K562 (cell line): ENCODE results near the gene DNAJB4. TPM values are rescaled to one million over a fixed set of nuclear protein-coding genes. Genes with fewer than 3 reads are reported as not detected.
A peak's percentile ranks its signal among the peaks of the same experiment; 100 is the strongest.

ENCODE experiments used
- ADNP ChIP-seq: fragments of 200-800 bp; sonication (Bioruptor generic); IDR thresholded peaks from 2 replicates; pipeline ENCODE4 v1.6.1; 2016; ENCODE audit warnings: missing genetic modification characterization, missing compliant biosample characterization
- EP400 ChIP-seq: fragments of 450-650 bp; IDR thresholded peaks from 2 replicates; pipeline ENCODE4 v1.6.1; 2017; ENCODE audit warnings: antibody characterized with exemption, mild to moderate bottlenecking, moderate library complexity
- HIVEP1 ChIP-seq: fragments of 250-450 bp; sonication (Bioruptor Pico); IDR thresholded peaks from 2 replicates; pipeline ENCODE4 v1.4.0; 2020; ENCODE audit warnings: mild to moderate bottlenecking
- HNRNPLL ChIP-seq: fragments of 200-400 bp; formaldehyde crosslinking; IDR thresholded peaks from 2 replicates; pipeline ENCODE4 v1.6.1; 2017; ENCODE audit warnings: low read length, low read depth, mild to moderate bottlenecking; ENCODE audit not compliant: poor library complexity, severe bottlenecking
- KDM1A ChIP-seq, 2 experiments: fragments of 450-650 bp; IDR thresholded peaks; 2 replicates each; pipeline ENCODE4 v1.6.1; 2016; ENCODE audit warnings: mild to moderate bottlenecking in 2 of 2
- PML ChIP-seq: IDR thresholded peaks from 2 replicates; pipeline ENCODE4 v1.6.1; 2012; ENCODE audit warnings: low read length, inconsistent platforms
- RBM34 ChIP-seq: fragments of 200-400 bp; formaldehyde crosslinking; IDR thresholded peaks from 2 replicates; pipeline ENCODE4 v1.6.1; 2018; ENCODE audit warnings: low read length, borderline replicate concordance; ENCODE audit not compliant: insufficient read depth
- SP1 ChIP-seq: sonication (generic); formaldehyde crosslinking; IDR thresholded peaks from 2 replicates; pipeline ENCODE4 v1.8.1; 2022; ENCODE audit warnings: mild to moderate bottlenecking, missing genetic modification reagents
- SRSF9 ChIP-seq: fragments of 200-400 bp; formaldehyde crosslinking; IDR thresholded peaks from 2 replicates; pipeline ENCODE4 v1.6.1; 2017; ENCODE audit warnings: low read depth, low read length, borderline replicate concordance
- ZNF121 ChIP-seq: sonication (generic); formaldehyde crosslinking; conservative IDR thresholded peaks from 2 replicates; pipeline ENCODE4 v1.8.0; 2022; ENCODE audit warnings: missing genetic modification reagents
- ZNF174 ChIP-seq: fragments of 250-450 bp; sonication (Bioruptor Pico); IDR thresholded peaks from 2 replicates; pipeline ENCODE4 v1.4.0; 2020; ENCODE audit warnings: mild to moderate bottlenecking
- ZNF311 ChIP-seq: fragments of 250-450 bp; sonication (Bioruptor Pico); IDR thresholded peaks from 2 replicates; pipeline ENCODE4 v1.4.0; 2020; ENCODE audit warnings: mild to moderate bottlenecking, moderate library complexity
- ZNF717 ChIP-seq: fragments of 250-450 bp; sonication (Bioruptor Pico); IDR thresholded peaks from 2 replicates; pipeline ENCODE4 v1.5.0; 2021
- polyA plus RNA-seq, 8 experiments: library from polyadenylated mRNA; depleted of rRNA in 4 of 8; stranded (reverse) in 5 of 8; unstranded in 3 of 8; fragments of >200 nt; fragmentation: Nextera tagmentation in 2 of 8; fragmentation: Illumina TruSeq in 1 of 8; extraction: Ambion mirVana in 2 of 8; extraction: Trizol in 1 of 8; gene quantifications; 2 replicates each; pipeline versions ENCODE4 v1.2.1 to v1.2.3, GENCODE V29; 2011 to 2014; ENCODE audit warnings: inconsistent platforms in 1 of 8, missing spikeins in 1 of 8
- total RNA-seq, 7 experiments: library from RNA; depleted of rRNA in 6 of 7; stranded (reverse); fragments of >200 nt in 6 of 7; fragmentation: Illumina TruSeq in 2 of 7; extraction: Trizol in 2 of 7; gene quantifications; 2 replicates each; pipeline versions ENCODE4 v1.2.1 to v1.2.3, GENCODE V29; 2011 to 2021; ENCODE audit warnings: low replicate concordance in 1 of 7
- TF ChIP-seq, protein P1 (sequence below): fragments of 450-650 bp; IDR thresholded peaks from 2 replicates; pipeline ENCODE4 v1.6.1; 2016; ENCODE audit warnings: mild to moderate bottlenecking, moderate library complexity
- TF ChIP-seq, protein P2 (sequence below): fragments of 250-450 bp; sonication (Bioruptor Pico); IDR thresholded peaks from 2 replicates; pipeline ENCODE4 v1.8.0; 2022; ENCODE audit warnings: inconsistent platforms

Gene DNAJB4
- total and polyA plus RNA-seq, 9 of the 15 experiments (the other 6 are each of a cell fraction or from before 2014, with no cell fraction given): 8.5 to 27.7 (median 19.8) TPM

DNA sequence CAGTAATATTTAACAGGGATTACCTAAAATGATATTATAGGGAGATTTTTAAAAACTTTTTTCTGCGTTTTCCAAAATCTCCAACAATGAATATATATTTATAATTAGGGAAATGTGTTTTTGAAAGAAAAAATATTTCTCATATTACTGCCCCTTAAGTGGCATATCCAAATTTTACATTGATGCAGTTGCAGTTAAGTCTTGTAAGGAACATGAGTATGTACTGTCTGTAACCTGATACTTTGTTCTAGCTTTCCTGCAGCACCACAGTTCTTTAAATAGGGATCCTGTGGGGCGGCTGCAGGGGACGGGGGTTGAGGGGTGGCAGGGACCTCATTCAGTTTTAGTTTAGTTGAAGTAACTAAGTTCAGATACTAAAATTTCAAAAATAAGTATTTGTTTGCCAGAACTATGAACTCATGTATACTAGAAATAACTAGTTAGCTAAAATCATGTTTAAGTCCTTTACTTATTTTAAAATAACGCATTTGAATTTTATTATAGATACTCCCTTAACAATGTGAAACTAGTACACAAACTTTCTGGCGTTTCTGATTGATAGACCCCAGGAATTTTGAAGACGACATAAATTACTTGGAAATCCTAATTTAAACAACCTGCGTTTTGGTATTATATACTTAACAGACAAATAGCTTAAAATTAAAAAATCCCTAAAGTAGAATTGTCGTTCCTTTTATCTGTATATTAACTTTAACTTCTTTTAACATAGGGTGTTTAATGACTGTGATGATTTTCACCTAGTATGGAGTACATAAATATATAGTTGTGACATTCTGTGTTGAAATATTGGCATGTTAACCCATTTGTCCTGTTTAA, 639 bp upstream of the DNAJB4 start (continued):
- TF ChIP-seq, protein P1, sequence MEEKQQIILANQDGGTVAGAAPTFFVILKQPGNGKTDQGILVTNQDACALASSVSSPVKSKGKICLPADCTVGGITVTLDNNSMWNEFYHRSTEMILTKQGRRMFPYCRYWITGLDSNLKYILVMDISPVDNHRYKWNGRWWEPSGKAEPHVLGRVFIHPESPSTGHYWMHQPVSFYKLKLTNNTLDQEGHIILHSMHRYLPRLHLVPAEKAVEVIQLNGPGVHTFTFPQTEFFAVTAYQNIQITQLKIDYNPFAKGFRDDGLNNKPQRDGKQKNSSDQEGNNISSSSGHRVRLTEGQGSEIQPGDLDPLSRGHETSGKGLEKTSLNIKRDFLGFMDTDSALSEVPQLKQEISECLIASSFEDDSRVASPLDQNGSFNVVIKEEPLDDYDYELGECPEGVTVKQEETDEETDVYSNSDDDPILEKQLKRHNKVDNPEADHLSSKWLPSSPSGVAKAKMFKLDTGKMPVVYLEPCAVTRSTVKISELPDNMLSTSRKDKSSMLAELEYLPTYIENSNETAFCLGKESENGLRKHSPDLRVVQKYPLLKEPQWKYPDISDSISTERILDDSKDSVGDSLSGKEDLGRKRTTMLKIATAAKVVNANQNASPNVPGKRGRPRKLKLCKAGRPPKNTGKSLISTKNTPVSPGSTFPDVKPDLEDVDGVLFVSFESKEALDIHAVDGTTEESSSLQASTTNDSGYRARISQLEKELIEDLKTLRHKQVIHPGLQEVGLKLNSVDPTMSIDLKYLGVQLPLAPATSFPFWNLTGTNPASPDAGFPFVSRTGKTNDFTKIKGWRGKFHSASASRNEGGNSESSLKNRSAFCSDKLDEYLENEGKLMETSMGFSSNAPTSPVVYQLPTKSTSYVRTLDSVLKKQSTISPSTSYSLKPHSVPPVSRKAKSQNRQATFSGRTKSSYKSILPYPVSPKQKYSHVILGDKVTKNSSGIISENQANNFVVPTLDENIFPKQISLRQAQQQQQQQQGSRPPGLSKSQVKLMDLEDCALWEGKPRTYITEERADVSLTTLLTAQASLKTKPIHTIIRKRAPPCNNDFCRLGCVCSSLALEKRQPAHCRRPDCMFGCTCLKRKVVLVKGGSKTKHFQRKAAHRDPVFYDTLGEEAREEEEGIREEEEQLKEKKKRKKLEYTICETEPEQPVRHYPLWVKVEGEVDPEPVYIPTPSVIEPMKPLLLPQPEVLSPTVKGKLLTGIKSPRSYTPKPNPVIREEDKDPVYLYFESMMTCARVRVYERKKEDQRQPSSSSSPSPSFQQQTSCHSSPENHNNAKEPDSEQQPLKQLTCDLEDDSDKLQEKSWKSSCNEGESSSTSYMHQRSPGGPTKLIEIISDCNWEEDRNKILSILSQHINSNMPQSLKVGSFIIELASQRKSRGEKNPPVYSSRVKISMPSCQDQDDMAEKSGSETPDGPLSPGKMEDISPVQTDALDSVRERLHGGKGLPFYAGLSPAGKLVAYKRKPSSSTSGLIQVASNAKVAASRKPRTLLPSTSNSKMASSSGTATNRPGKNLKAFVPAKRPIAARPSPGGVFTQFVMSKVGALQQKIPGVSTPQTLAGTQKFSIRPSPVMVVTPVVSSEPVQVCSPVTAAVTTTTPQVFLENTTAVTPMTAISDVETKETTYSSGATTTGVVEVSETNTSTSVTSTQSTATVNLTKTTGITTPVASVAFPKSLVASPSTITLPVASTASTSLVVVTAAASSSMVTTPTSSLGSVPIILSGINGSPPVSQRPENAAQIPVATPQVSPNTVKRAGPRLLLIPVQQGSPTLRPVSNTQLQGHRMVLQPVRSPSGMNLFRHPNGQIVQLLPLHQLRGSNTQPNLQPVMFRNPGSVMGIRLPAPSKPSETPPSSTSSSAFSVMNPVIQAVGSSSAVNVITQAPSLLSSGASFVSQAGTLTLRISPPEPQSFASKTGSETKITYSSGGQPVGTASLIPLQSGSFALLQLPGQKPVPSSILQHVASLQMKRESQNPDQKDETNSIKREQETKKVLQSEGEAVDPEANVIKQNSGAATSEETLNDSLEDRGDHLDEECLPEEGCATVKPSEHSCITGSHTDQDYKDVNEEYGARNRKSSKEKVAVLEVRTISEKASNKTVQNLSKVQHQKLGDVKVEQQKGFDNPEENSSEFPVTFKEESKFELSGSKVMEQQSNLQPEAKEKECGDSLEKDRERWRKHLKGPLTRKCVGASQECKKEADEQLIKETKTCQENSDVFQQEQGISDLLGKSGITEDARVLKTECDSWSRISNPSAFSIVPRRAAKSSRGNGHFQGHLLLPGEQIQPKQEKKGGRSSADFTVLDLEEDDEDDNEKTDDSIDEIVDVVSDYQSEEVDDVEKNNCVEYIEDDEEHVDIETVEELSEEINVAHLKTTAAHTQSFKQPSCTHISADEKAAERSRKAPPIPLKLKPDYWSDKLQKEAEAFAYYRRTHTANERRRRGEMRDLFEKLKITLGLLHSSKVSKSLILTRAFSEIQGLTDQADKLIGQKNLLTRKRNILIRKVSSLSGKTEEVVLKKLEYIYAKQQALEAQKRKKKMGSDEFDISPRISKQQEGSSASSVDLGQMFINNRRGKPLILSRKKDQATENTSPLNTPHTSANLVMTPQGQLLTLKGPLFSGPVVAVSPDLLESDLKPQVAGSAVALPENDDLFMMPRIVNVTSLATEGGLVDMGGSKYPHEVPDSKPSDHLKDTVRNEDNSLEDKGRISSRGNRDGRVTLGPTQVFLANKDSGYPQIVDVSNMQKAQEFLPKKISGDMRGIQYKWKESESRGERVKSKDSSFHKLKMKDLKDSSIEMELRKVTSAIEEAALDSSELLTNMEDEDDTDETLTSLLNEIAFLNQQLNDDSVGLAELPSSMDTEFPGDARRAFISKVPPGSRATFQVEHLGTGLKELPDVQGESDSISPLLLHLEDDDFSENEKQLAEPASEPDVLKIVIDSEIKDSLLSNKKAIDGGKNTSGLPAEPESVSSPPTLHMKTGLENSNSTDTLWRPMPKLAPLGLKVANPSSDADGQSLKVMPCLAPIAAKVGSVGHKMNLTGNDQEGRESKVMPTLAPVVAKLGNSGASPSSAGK: no peak; the same call in 1 of the 2 replicates
- TF ChIP-seq SRSF9 (no peak), ZNF311 (CRISPR knock-in tag) (peak; percentile 89), SP1 (CRISPR knock-in tag) (peak; percentile 39; the same call in 1 of the 2 replicates), ZNF121 (CRISPR knock-in tag) (no peak), KDM1A (IDR thresholded peaks at IDR 0.05) (peak; percentile 65; a peak in 3 of 4 replicates), ZNF174 (CRISPR knock-in tag) (peak; percentile 98), RBM34 (no peak), EP400 (peak; percentile 77; the same call in 1 of the 2 replicates), HIVEP1 (peak; percentile 84; the same call in 1 of the 2 replicates), HNRNPLL (no peak), ADNP (tag) (0 out of 2 replicates have a peak, but pooled peaks have one; percentile 31), ZNF717 (CRISPR knock-in tag) (peak; percentile 100), PML (peak; percentile 100)
- TF ChIP-seq, protein P2, sequence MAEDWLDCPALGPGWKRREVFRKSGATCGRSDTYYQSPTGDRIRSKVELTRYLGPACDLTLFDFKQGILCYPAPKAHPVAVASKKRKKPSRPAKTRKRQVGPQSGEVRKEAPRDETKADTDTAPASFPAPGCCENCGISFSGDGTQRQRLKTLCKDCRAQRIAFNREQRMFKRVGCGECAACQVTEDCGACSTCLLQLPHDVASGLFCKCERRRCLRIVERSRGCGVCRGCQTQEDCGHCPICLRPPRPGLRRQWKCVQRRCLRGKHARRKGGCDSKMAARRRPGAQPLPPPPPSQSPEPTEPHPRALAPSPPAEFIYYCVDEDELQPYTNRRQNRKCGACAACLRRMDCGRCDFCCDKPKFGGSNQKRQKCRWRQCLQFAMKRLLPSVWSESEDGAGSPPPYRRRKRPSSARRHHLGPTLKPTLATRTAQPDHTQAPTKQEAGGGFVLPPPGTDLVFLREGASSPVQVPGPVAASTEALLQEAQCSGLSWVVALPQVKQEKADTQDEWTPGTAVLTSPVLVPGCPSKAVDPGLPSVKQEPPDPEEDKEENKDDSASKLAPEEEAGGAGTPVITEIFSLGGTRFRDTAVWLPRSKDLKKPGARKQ: no peak
